EH (cell line): ENCODE data around the gene DNAH1.

Experiments
- DNase-seq: peaks from one replicate; pipeline ENCODE4 v3.0.0-alpha.2; 2015; ENCODE audit warnings: low read depth

Gene DNAH1

DNA sequence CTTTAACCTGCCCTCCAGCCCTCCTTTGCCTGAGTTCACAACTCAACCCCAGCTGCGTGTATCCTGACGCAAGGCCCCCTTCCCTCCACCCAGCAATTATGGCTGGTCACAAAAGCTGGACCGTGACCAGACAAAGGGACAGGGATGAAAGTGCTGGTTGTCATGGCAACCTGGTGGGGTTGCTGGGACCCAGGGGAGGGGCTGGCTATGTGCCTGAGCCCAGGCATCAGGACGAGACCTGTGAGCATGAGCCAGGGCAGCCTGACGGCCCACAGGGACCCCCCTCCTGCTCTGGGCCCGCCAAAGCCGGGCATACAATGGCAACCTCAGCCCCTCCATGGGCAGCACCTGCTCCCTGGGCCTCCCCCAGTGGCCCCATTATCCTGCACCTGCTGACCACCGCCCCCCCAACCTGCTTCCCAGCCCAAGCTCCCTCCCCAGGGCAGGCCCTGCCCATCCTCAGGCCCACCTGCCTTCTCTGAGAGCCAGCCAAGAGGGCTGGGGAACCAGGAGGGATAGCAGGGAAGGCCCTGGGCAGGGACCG is 4.5 kb upstream of the DNAH1 start:
- DNase-seq: no peak

DNA sequence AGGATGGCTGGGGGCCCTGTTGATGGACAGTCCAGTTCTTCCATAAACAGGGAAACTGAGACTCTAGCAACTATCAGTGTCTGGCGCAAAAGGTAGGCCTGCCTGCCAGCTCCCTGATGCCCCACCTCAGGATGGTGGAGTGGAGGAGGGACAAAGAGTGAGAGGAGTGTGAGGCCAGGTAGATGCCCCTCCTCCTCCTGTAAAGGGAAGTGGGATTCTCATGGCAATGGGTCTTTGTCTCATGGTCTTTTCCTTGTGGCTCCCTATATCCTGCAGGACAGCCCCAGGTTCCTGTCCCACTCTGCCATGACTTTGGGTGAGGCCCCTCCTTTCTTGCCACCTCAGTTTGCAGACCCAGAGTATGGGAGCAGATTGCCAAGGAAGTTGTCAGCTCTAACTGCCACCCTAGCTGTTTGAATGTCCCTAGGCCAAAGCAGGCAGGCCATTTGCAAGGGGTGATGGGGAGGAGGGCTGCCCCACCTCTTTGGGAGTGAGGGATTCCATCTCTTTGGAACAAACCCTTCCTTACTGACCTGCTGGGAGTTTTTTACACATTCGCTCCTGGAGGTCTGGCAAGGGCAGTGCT is 2.8 kb upstream of the DNAH1 start:
- DNase-seq: no peak

DNA sequence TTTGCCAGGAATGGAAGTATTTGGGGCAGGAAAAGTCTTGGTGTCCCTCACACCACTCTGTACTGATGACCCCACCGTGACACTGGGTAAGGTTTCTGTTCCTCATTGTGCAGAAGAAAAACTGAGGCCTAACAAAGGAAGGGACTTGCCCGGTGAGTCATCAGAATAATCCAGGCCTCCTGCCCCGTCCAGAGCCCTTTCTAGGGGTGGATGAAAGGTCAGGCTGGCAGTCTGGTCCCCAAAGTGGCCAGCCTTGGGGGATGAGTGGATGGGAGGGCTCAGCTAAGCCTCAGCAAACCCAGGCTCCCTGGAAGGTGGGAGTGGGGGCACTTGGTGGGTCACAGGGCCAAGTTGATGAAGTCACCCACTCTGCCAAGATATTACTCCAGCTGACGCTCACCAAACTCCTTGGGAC is 2.3 kb upstream of the DNAH1 start:
- DNase-seq: peak; percentile 54

DNA sequence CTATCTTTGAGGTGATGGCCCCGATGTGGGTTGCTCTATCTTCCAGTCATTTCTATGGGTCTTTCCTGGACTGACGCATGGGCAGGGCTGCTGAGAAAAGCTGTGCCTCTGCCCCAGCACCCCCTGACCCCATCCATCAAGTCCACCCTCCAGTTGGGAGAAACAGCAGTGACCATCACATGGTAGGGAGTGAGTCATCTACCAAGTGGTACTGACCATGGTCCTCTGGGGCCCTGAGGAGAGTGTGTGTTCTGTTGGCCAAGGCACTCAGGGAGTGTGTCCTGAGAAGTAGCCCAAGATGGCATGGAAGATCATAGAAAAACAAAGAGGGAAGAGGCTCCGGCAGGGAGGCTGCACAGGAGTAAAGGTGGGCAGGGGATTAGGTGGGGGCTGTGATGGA is 1.6 kb upstream of the DNAH1 start:
- DNase-seq: no peak

DNA sequence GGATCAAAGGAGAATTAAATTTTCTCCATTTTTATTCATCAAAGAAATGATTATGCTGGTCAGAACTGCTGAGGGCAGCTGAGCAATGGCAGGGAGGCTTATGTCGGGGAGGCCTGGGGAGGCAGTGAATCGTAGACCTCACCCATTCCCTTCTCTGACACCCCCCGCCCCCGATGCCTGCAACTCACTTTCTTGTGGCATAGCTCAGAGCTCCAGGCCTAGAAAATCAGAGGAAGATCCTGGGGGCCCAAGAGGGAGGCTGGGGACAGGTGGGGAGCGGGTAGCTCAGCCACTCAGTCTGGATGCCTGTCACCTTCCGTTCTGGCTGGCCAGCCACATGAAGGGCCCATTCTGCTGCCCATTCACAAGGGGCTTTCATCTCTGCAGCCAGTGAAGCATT is 1.1 kb upstream of the DNAH1 start:
- DNase-seq: no peak

DNA sequence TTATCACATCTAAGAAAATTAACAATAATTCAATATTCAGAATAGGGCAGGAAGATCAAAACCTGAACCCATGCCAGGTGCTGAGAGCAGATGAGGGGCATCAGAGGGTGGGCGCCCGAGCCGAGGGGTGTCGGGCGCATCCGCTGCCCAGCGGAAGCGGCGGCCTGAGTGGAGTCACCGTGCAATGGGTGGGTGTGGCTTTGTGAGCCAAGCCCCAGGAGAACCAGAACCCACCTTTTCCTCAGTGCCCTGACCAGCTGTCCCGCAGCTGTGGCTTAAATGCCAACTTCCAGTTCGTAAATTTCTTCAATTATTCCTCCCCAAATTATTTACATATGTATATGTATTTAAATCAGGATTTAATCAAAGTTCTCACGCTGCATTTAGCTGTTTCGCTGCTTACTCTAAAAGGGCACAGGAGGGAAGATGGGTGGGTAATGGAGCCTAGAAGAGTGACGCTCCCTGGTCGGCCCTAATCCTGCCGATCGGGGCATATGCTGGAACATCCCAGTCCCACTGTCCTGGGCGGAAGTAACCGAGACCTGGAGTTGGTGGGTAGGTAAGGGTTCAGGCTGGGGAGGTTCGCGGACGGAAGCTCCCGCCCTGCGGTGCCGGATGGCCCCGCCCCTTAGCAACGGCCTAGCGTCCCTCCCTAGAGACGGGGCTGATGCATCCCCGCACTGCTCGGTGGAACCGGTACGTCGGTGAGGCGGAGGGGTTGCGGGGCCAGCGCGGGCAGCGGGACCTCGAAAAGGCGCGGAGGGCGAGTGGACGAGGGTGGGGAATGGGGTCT is 1.3 kb downstream of the DNAH1 start:
- peak; percentile 59 for DNase-seq

DNA sequence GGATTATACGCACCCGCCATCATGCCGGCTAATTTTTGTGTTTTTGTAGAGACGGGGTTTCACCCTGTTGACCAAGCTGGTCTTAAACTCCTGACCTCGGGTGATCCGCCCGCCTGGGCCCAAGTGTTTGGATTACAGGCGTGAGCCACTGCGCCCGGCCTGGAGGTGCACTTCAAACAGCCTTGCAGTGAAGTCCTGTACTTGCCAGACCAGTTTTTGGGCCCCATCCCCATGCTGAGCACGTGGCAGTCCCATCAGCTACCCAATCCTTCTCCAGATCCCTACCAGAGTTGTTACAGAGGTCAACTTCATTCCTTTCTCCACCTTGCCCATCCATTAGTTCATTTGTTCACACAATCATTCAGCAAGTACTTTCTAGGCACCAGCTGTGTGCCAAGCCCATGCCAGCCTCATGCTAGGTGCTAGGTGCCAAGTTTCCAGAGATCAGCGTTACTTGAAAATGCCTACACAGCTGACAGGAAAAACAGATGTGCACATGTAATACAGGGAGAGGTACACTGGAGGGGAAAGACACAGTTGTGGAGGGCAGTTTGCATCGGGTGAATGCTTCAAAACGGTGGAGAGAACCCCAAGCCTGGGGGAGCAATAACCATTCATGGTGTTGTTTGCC is 2.2 kb downstream of the DNAH1 start:
- DNase-seq: no peak

DNA sequence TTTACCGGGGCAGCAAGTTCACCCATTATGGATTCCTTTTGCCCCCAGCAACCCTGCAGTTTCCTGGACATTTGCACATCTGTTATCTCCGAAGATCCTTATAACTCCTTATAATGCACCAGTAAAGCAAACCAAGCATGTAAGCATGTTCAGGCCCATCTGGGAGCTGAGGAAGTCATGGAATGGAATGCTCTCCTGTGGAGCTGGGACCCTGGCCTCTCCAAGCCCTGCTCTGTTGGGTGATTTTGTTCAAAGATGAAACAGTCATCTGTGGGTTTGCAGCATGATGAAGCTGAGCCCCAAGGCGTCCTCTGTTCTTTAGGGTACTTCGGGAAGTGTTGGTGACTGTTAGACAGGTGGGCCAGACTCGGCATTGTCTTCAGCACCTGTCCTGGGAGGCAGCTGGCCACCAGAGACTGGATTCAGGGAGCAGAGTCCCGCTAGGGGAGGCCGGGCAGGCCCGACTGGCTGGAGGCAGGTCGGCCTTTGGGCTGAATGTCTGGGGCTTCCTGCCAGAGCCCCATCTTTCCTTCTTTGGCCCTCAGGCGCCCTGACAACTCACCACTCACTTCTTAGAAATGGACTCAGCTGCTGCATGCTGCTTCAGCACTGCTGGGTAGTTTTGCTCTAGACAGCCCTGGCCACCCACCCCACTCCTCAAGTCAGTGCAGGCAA is 3.9 kb downstream of the DNAH1 start:
- DNase-seq: no peak

DNA sequence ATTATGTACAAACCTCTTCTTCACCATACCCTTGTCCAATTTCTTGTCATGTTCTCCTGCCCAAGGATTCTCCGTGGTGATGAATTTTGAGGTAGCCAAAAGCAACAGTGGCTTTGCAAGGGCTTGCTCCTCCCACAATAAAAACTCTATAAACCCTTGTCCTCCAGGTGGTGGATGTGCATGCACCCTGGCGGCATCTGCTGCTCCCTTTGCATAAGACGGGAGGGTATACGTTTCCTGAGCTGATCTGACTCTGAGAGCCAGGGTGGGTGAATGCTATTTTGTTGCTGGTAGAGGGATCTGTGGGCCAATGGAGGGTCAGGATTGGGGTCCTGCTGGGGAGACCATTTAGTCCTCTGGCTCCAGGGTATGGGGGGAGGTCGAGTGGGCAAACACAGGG is 5.4 kb downstream of the DNAH1 start:
- no peak for DNase-seq

DNA sequence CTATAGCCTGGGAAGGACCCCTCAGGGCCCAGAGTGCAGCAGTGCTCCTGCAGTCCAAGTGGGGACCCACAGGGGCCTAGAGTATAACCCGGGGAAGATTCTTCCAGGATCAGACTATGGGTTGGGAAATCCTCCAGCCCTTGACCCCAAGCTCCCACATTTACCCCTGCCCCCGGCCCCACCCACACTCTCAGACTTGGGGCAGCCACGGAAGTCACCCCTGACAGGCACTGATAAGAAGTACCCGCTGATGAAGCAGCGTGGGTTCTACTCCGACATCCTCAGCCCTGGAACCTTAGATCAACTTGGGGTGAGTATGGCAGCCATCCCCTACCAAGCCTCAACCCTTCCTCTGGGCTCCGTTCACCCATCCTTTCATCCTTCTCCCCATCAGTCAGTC is 6.3 kb downstream of the DNAH1 start:
- DNase-seq: no peak

DNA sequence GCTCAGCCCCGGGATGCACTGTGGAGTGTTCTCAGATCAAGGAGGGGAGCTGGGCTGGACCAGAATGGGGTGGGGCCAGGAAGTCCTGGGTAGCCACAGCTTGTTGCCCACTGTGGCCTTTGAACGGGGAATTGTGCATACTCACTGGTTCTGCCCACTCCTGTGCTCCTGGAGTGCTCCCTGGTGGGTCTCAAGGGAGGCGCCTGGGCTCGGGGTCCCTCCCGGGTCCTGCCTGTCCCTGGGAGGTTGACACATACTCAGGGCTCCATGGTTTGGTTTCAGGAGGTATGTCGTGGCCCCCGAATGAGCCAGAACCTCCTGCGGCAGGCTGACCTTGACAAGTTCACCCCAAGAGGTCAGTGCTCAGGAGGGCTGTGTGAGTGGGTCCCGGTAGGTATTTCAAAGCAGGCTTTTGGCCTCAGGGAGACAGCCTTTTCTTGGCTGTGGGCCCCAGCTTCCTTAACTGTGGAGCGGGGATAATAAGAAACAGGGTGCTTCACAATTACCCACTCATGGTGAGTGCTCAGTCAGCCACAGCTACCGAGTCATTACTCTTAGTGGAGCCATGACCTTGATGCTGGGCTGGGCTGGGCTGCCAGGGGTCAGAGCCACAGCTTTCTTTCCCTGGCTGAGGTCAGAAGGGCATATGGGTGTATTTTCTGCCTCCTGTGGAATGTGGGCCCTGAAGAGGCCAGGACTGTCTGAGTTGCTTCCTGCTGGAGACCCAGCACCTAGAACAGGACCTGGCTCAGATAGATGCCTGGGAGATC is 7.6 kb downstream of the DNAH1 start:
- DNase-seq: no peak

DNA sequence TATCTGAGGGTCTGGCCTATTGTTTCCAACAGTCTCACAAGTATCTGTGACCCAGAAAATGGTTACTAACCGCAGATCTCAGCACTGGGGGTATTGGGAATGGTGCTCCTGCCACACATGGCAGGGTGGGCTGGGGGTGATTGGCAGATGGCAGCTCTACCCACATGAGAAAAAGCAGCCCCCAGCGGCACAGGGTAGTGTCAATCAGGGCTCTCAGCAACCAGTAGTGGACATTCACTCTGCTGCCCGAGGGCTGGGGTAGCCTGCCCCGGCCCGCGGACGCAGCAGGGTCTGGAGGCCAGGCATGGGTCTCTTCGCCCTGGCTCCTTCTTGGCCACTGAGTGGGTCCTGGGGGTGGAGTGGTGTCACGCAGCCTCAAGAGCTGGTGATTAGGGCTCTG is 8.6 kb downstream of the DNAH1 start:
- no peak for DNase-seq

DNA sequence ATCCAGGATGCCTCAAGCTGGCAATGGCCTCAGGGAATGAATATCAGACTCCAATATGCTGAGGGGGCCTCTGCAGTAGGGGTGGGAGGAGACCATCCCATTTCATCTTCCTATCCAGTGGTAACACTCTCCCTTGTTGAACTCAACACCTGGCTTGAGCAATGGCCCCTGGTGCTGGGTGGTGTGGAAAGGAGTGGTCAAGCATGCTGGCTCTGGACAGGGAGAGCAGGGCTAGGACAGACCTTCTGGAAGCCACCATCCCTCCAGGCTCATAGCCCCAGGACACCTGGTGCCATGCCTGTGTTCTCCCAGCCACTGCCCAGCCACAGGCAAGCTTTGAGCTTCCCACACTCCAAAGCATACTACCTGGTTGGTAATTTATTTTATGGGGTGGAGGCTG is 9.6 kb downstream of the DNAH1 start:
- DNase-seq: no peak

DNA sequence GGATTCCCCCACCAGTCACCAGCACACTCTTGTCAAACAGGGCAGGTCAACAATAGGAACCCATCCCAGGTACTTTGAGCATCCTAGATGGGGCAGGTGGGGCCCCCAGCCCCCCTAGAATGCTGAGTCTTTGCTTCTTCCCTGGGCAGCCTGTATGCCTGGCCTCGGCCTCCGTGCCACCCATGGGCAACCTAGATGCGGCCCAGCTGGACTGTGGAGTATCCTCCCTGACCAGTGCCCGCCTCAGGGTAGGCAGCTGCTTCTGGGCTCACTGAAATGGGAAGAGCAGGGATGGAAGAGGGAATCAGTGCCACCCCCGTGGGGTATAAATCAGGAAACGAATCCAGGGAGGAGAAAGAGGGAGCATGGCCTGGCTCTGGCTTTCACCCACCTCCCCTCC is 10.9 kb downstream of the DNAH1 start:
- no peak for DNase-seq

DNA sequence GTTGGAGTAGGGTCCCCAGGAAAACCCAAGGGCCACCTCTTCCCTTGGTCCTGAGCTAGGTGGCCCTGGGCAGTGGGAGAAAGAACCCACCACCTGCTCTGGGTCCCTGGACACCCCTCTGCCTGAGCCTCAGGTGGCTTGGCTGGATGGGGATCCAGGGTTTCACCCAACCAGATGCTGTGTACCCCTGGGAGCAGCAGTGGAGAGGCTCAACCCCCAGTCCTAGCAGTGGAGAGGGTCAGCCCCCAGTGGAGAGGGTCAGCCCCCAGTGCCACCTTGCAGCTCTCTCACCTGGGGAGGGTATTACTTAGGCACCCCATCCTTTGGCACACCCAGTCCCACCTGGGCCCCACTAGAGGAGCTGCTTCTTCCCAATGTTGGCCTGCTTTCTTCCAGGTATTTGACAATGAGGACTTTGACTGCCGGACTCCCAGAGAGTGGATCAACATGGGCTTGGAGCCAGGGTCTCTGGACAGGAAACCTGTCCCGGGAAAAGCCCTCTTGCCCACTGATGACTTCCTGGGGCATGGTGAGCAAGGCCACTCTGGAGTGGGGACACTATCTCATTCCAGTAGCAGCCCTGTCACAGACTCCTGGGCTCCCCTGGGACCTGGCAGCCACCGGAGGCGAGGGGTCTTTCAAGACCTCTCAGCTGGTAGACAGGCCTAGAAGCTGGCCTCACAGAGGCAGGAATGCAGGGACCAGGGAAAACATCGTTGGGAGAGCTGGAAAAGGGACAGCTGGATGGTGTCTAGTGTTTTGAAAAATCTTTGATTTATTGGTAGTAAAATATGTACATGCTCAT is 11.6 kb downstream of the DNAH1 start:
- DNase-seq: no peak

DNA sequence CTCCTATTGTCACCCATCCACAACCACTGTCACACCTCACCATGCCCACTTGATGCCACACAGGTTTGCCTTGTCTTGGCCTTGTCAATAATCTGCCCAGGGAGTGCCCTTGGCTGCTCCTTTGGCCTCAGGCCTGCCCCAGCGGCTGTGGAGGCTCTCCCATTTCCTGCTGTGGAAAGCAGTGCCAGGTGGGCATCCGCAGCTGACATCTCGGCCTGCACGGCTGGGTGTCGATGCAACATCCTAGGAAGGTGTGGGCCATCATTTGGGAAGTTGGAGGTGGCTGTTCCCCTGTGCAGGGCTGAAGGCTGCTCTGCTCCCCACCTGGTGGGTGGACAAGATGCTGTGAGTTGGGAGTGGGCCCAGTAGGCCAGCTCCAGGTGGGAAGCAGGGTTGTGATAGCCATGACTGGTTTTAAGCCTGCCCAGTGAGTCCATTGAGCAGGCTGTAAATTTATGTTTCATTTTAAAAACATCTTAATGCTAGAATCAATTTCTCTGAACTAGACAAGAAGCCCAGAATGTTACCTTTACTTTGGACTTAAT is 12.5 kb downstream of the DNAH1 start:
- DNase-seq: no peak

DNA sequence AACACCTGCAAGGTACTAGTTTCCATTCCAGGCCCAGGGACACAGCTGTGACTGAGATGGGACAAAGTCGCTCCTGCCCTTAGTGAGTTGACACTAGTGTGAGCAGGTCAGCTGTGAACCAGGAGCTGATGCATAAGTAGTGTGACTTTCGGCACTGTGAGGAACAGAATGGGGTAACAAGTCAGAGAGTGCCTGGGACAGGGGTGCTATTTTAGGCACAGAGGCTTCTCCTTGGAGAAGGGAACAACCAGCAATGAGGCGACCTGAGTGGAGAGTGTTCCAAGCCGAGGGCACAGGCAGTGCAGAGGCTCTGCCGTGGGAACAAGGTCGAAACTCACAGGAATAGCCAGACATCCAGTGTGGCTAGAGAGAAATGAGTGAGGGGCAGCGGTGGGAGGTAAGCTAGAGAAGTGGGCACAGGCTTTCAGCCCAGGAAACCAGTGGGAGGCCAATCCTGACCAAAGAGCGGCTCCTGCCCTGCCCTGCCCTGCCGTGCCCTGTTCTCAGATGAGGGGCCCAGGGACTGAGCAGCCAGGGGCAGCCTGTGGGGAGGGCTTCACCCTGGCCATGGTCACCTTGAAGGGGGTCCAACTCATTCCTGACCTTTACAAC is 14.2 kb downstream of the DNAH1 start:
- no peak for DNase-seq

DNA sequence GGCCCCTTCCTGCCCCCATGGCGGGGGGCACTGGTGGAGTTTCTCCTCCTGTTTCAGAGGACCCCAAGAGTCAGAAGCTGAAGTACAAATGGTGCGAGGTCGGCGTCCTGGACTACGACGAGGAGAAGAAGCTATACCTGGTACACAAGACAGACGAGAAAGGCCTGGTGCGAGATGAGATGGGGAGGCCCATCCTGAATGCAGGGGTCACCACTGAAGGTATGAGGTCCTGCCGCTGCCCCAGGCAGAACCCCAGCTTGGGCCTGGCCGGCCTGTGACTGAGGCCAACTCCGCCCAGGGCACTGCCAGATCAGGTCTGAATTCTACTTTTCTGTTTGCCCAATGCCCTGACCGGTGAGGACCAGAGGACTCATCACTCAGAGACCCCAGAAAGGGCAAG is 15.0 kb downstream of the DNAH1 start:
- no peak for DNase-seq

DNA sequence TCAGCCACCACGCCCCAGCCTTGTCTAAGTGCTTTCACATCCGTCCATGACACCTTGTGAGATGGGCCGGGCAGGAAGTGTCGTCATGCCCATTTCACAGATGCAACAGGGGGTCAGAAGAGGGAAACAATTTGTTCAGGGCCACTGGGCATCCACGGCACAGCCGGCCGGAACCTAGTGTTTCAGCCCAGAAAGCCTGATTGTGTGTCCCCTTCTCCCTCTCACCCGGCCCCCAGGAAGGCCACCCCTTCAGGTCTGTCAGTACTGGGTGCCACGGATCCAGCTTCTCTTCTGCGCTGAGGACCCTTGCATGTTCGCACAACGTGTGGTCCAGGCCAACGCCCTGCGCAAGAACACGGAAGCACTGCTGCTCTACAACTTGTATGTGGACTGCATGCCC is 15.8 kb downstream of the DNAH1 start:
- no peak for DNase-seq

DNA sequence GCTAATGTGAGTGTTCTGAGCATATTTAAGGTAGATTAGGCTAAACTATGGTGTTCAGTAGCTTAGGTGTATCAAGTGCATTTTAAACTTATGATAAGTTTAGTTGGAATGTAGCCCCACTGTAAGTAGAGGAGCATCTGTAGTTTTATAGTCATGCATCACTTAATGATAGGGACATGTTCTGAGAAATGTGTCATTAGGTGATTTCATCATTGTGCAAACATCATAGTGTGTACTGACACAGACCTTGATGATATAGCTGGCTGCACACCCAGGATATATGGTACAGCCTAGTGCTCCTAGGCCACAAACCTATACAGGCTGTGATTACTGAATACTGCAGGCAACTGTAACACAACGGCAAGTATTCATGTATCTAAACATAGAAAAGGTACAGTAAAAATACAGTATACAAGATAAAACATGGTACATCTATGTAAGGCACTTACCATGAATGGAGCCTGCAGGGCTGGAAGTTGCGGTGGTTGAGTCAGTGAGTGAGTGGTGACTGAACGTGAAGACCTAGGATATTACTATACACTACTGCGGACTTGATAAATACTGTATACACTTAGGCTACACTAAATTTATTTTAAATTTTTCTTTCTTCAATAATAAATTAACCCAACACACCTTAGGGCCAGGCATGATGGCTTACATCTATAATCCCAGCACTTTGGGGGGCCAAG is 17.9 kb downstream of the DNAH1 start:
- DNase-seq: peak; percentile 49
